DMS114 treated with DMSO at 0.1 percent for 48 hours (cell line): ENCODE data around the gene SYT6.

Experiments used
- DNase-seq: peaks from one replicate; lab custom pipeline; 2025; ENCODE audit not compliant: unreplicated experiment; lab: John Stamatoyannopoulos, UW

Gene SYT6

GRCh38 chr1:114118351-114118990 lies 35.2 kb downstream of the SYT6 start:
- DNase-seq: no peak

- DNase-seq: no peak
These were observed 36.0 kb downstream of the SYT6 start for GRCh38 chr1:114117654-114118053.

GRCh38 chr1:114116086-114116485 lies 37.6 kb downstream of the SYT6 start:
- no peak for DNase-seq

- no peak for DNase-seq
These were observed 39.2 kb downstream of the SYT6 start for GRCh38 chr1:114114185-114115094.

- DNase-seq: no peak
These were observed 40.1 kb downstream of the SYT6 start for GRCh38 chr1:114113411-114114184.

- DNase-seq: no peak
These were observed 40.9 kb downstream of the SYT6 start for GRCh38 chr1:114112775-114113174.

GRCh38 chr1:114111731-114112641 lies 41.7 kb downstream of the SYT6 start:
- no peak for DNase-seq

- no peak for DNase-seq
These were observed 43.7 kb downstream of the SYT6 start for GRCh38 chr1:114109981-114110380.

GRCh38 chr1:114108751-114109255 lies 44.9 kb downstream of the SYT6 start:
- DNase-seq: no peak

GRCh38 chr1:114107474-114108435 lies 45.9 kb downstream of the SYT6 start:
- no peak for DNase-seq

- DNase-seq: no peak
These were observed 48.2 kb downstream of the SYT6 start for GRCh38 chr1:114105421-114105979.

- no peak for DNase-seq
These were observed 48.7 kb downstream of the SYT6 start for GRCh38 chr1:114104949-114105348.

- no peak for DNase-seq
These were observed 49.7 kb downstream of the SYT6 start for GRCh38 chr1:114103992-114104391.

- DNase-seq: no peak
These were observed 51.5 kb downstream of the SYT6 start for GRCh38 chr1:114102136-114102535.

GRCh38 chr1:114100148-114100547 lies 53.5 kb downstream of the SYT6 start:
- DNase-seq: no peak

- DNase-seq: no peak
These were observed 54.4 kb downstream of the SYT6 start for GRCh38 chr1:114099268-114099667.

GRCh38 chr1:114097109-114097508 lies 56.6 kb downstream of the SYT6 start:
- no peak for DNase-seq

GRCh38 chr1:114094675-114095074 lies 59.0 kb downstream of the SYT6 start:
- DNase-seq: no peak

- DNase-seq: no peak
These were observed 59.4 kb downstream of the SYT6 start for GRCh38 chr1:114094363-114094634.
